ENCODE results near the gene RPS6KA2.

DNA sequence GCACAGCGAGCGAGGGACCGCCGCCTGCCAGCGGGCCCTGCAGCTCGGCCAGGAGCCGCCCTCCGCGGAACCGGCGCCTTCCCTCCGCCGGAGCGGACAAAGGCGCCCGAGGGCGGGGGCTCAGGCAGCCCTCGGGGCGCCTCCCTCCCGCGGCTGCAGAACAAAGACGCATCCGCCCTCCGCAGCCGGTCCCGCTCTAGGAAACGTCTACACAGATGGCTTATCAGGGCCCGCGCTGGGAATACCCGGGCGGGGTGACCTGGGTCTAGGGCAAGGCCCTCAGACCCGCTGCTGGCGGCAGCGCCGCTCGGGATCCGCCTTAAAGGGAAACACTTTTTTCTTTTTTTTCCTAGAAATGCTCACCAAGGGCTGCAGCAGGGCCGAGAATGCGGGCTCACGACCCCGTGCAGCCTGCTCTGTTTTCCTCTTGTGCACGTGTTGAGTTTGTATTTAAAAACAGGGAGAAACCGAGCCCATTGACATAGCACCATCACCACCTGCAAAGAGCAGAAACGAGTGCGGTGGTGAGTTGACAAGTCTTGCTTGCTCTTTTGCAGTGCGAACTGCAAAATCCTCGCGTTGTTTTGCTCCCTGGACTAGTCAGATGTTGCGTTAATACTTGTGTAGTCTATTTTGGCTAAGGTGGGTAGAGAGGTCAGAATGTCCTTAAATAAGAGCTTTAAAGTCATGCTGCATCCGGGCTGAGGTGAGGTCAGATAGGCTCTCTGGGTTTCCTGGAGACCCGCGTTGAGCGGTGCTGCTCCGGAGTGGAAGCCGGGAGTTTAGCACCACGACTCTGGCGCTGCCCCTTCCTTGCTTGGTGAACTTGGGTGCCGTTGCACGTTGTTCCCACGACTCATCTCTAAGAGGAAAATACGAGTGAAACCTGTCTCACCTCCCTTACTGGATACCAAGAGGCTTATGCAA is 1.1 kb upstream of the RPS6KA2 start:
- TF ChIP-seq CTCF (IDR thresholded peaks at IDR 0.05): no peak
- TF ChIP-seq EZH2 (IDR thresholded peaks at IDR 0.05; ENCODE audit: borderline replicate concordance, insufficient read depth, low read depth, low read length, poor library complexity, severe bottlenecking): no peak

Data from B cell (primary cell).